Activated CD4-positive, alpha-beta T cell treated with anti-CD3 and anti-CD28 coated beads for 36 hours (primary cell): ENCODE data around the gene RPGRIP1L. TPM values are rescaled to one million over a fixed set of nuclear protein-coding genes. Genes with fewer than 3 reads are reported as not detected.

ENCODE experiments used
- ATAC-seq: fragments of 200-7000 bp; cut with Tn5 transposase; one replicate; pipeline ENCODE4 v1.10.0; 2021; ENCODE audit warnings: mild to moderate bottlenecking, moderate library complexity
- CTCF ChIA-PET: fragments of 350-600 bp; sonication (Branson Sonifier 250); formaldehyde crosslinking; loops from one replicate; lab custom pipeline; 2021; ENCODE audit warnings: antibody characterized with exemption; lab: Charles Lee
- POLR2A ChIA-PET: fragments of 350-600 bp; sonication (Branson Sonifier 250); formaldehyde crosslinking; loops from one replicate; lab custom pipeline; 2021; ENCODE audit warnings: antibody characterized with exemption, inconsistent platforms; lab: Charles Lee
- DNase-seq: peaks from one replicate; pipeline ENCODE4 v3.0.0-alpha.2; 2020
- H3K27ac Mint-ChIP-seq: one replicate; pipeline ENCODE4 v1.8.0; 2021; ENCODE audit warnings: mixed read lengths
- H3K27me3 Mint-ChIP-seq: one replicate; pipeline ENCODE4 v1.8.0; 2021; ENCODE audit warnings: mixed read lengths
- H3K36me3 Mint-ChIP-seq: one replicate; pipeline ENCODE4 v1.8.0; 2021; ENCODE audit warnings: low read depth, mixed read lengths
- H3K4me1 Mint-ChIP-seq: one replicate; pipeline ENCODE4 v1.8.0; 2021; ENCODE audit warnings: mixed read lengths
- H3K4me3 Mint-ChIP-seq: one replicate; pipeline ENCODE4 v1.8.0; 2021; ENCODE audit warnings: mild to moderate bottlenecking, moderate library complexity, mixed read lengths
- H3K9me3 Mint-ChIP-seq: one replicate; pipeline ENCODE4 v1.8.0; 2021; ENCODE audit warnings: low read depth, mixed read lengths
- intact Hi-C, 2 experiments: fragments of 100-400 bp; cut with DNase I in 1 of 2; cut with micrococcal nuclease in 1 of 2; formaldehyde crosslinking; loops; one replicate each; pipeline versions ENCODE4 v1.14.2 to v1.15.1; 2022 to 2024; cut with DNase I, micrococcal nuclease
- total RNA-seq, 2 experiments: library from RNA; stranded (reverse); gene quantifications; one replicate each; pipeline ENCODE4 v1.2.3, GENCODE V29; 2021

Gene RPGRIP1L
- total RNA-seq, 2 experiments from 2014 or later: 7.8 to 10.2 TPM

- H3K9me3 Mint-ChIP-seq: no peaks in the 10 kb centered on the region
- DNase-seq: no peak
- H3K4me1 Mint-ChIP-seq: peaks cover 4% of the 10 kb centered on the region
- POLR2A ChIA-PET: no interaction called here
- CTCF ChIA-PET: no interaction called here
- H3K27me3 Mint-ChIP-seq: no peaks in the 10 kb centered on the region
- H3K27ac Mint-ChIP-seq: no peak overlapping the region
- H3K36me3 Mint-ChIP-seq: peaks cover 12% of the 10 kb centered on the region
- no peak for ATAC-seq
- intact Hi-C loops: no loop called here
- H3K4me3 Mint-ChIP-seq: no peak overlapping the region
Measured at GRCh38 chr16:53601961-53602360, 101.7 kb downstream of the RPGRIP1L start.

- no peaks in the 10 kb centered on the region for H3K27me3 Mint-ChIP-seq
- intact Hi-C loops: no loop called here
- H3K27ac Mint-ChIP-seq: no peak overlapping the region
- H3K4me1 Mint-ChIP-seq: peaks cover 4% of the 10 kb centered on the region
- ATAC-seq (no peak), DNase-seq (no peak)
- peaks cover 17% of the 10 kb centered on the region for H3K36me3 Mint-ChIP-seq
- CTCF ChIA-PET: interaction anchor here (0.7 to 1.4 kb wide), 2 partner anchors 9 to 26 kb away, joined by 3 read pairs; no protein-coding TSS in a partner anchor
- POLR2A ChIA-PET: no interaction called here
- no peak overlapping the region for H3K4me3 Mint-ChIP-seq
- H3K9me3 Mint-ChIP-seq: peaks cover 7% of the 10 kb centered on the region
Measured at GRCh38 chr16:53600616-53601015, 103.0 kb downstream of the RPGRIP1L start.

GRCh38 chr16:53600126-53600525 lies 103.5 kb downstream of the RPGRIP1L start:
- DNase-seq (no peak), ATAC-seq (no peak)
- no peak overlapping the region for H3K4me3 Mint-ChIP-seq
- intact Hi-C loops: no loop called here
- H3K4me1 Mint-ChIP-seq: peaks cover 4% of the 10 kb centered on the region
- H3K36me3 Mint-ChIP-seq: peaks cover 17% of the 10 kb centered on the region
- ChIA-PET CTCF (interaction anchor here (0.6 to 1.4 kb wide), 4 partner anchors 8 to 71 kb away, joined by 3 read pairs; no protein-coding TSS in a partner anchor), POLR2A (no interaction called here)
- H3K9me3 Mint-ChIP-seq: peaks cover 7% of the 10 kb centered on the region
- H3K27ac Mint-ChIP-seq: no peak overlapping the region
- no peaks in the 10 kb centered on the region for H3K27me3 Mint-ChIP-seq

GRCh38 chr16:53599548-53599947 lies 104.1 kb downstream of the RPGRIP1L start:
- POLR2A ChIA-PET: no interaction called here

GRCh38 chr16:53598511-53599275 lies 105.0 kb downstream of the RPGRIP1L start:
- Mint-ChIP-seq H3K27me3 (no peaks in the 10 kb centered on the region), H3K4me3 (no peak overlapping the region), H3K9me3 (peaks cover 11% of the 10 kb centered on the region), H3K27ac (no peak overlapping the region), H3K36me3 (peaks cover 17% of the 10 kb centered on the region), H3K4me1 (peaks cover 4% of the 10 kb centered on the region)
- DNase-seq: no peak
- POLR2A ChIA-PET: no interaction called here
- ATAC-seq: no peak
- intact Hi-C loops: no loop called here
- CTCF ChIA-PET: no interaction called here

More at GRCh38 chr16:53599548-53599947, 104.1 kb downstream of the RPGRIP1L start:
- no peak for DNase-seq
- H3K36me3 Mint-ChIP-seq: peaks cover 17% of the 10 kb centered on the region
- H3K9me3 Mint-ChIP-seq: peaks cover 7% of the 10 kb centered on the region
- no peak for ATAC-seq
- no peaks in the 10 kb centered on the region for H3K27me3 Mint-ChIP-seq
- H3K4me3 Mint-ChIP-seq: no peak overlapping the region
- intact Hi-C loops: no loop called here
- peaks cover 4% of the 10 kb centered on the region for H3K4me1 Mint-ChIP-seq
- no peak overlapping the region for H3K27ac Mint-ChIP-seq
- CTCF ChIA-PET: interaction anchor here (0.6 to 1.4 kb wide), 3 partner anchors 8 to 70 kb away, joined by 3 read pairs; no protein-coding TSS in a partner anchor

GRCh38 chr16:53597776-53598175 lies 105.9 kb downstream of the RPGRIP1L start:
- CTCF ChIA-PET: interaction anchor here (0.7 kb wide), 1 partner anchor 1926 kb away, joined by 6 read pairs; no protein-coding TSS in a partner anchor
- DNase-seq (no peak), ATAC-seq (no peak)
- POLR2A ChIA-PET: no interaction called here
- Mint-ChIP-seq H3K4me3 (no peak overlapping the region), H3K9me3 (peaks cover 11% of the 10 kb centered on the region), H3K4me1 (peaks cover 4% of the 10 kb centered on the region), H3K27ac (no peak overlapping the region), H3K27me3 (no peaks in the 10 kb centered on the region), H3K36me3 (peaks cover 17% of the 10 kb centered on the region)
- intact Hi-C loops: no loop called here

GRCh38 chr16:53588081-53588648 lies 115.5 kb downstream of the RPGRIP1L start:
- no peak overlapping the region for H3K27ac Mint-ChIP-seq
- no peaks in the 10 kb centered on the region for H3K36me3 Mint-ChIP-seq
- DNase-seq (no peak), ATAC-seq (no peak)
- no peak overlapping the region for H3K4me3 Mint-ChIP-seq
- H3K9me3 Mint-ChIP-seq: peaks cover 5% of the 10 kb centered on the region
- H3K4me1 Mint-ChIP-seq: no peaks in the 10 kb centered on the region
- no peaks in the 10 kb centered on the region for H3K27me3 Mint-ChIP-seq
- ChIA-PET CTCF (no interaction called here), POLR2A (no interaction called here)
- intact Hi-C loops: no loop called here

GRCh38 chr16:53583401-53583800 lies 120.3 kb downstream of the RPGRIP1L start:
- intact Hi-C loops: no loop called here
- ATAC-seq (no peak), DNase-seq (no peak)
- H3K4me1 Mint-ChIP-seq: no peaks in the 10 kb centered on the region
- H3K27ac Mint-ChIP-seq: no peak overlapping the region
- no peaks in the 10 kb centered on the region for H3K27me3 Mint-ChIP-seq
- H3K4me3 Mint-ChIP-seq: no peak overlapping the region
- POLR2A ChIA-PET: no interaction called here
- CTCF ChIA-PET: no interaction called here
- no peaks in the 10 kb centered on the region for H3K36me3 Mint-ChIP-seq
- no peaks in the 10 kb centered on the region for H3K9me3 Mint-ChIP-seq

- CTCF ChIA-PET: no interaction called here
Measured at GRCh38 chr16:53581784-53582183, 121.9 kb downstream of the RPGRIP1L start.

GRCh38 chr16:53580038-53580802 lies 123.4 kb downstream of the RPGRIP1L start:
- ChIA-PET CTCF (interaction anchor here (0.7 kb wide), 1 partner anchor 613 kb away, joined by 3 read pairs; no protein-coding TSS in a partner anchor), POLR2A (no interaction called here)
- no peak for DNase-seq
- Mint-ChIP-seq H3K27ac (no peak overlapping the region), H3K4me3 (no peak overlapping the region), H3K36me3 (no peaks in the 10 kb centered on the region), H3K9me3 (no peaks in the 10 kb centered on the region), H3K4me1 (no peaks in the 10 kb centered on the region), H3K27me3 (no peaks in the 10 kb centered on the region)
- intact Hi-C loops: no loop called here
- no peak for ATAC-seq

More at GRCh38 chr16:53581784-53582183, 121.9 kb downstream of the RPGRIP1L start:
- ATAC-seq (no peak), DNase-seq (no peak)
- H3K36me3 Mint-ChIP-seq: no peaks in the 10 kb centered on the region
- POLR2A ChIA-PET: no interaction called here
- intact Hi-C loops: no loop called here
- no peak overlapping the region for H3K4me3 Mint-ChIP-seq
- no peak overlapping the region for H3K27ac Mint-ChIP-seq
- H3K9me3 Mint-ChIP-seq: no peaks in the 10 kb centered on the region
- H3K27me3 Mint-ChIP-seq: no peaks in the 10 kb centered on the region
- H3K4me1 Mint-ChIP-seq: no peaks in the 10 kb centered on the region

- no peak overlapping the region for H3K4me3 Mint-ChIP-seq
- ChIA-PET CTCF (interaction anchor here (0.6 kb wide), 2 partner anchors 23 to 325 kb away, joined by 3 to 8 read pairs; no protein-coding TSS in a partner anchor), POLR2A (no interaction called here)
- intact Hi-C loops: no loop called here
- H3K27me3 Mint-ChIP-seq: no peaks in the 10 kb centered on the region
- ATAC-seq (no peak), DNase-seq (no peak)
- H3K36me3 Mint-ChIP-seq: no peaks in the 10 kb centered on the region
- no peaks in the 10 kb centered on the region for H3K4me1 Mint-ChIP-seq
- H3K27ac Mint-ChIP-seq: no peak overlapping the region
- H3K9me3 Mint-ChIP-seq: peaks cover 8% of the 10 kb centered on the region
Measured at GRCh38 chr16:53576904-53577303, 126.8 kb downstream of the RPGRIP1L start.
